MM.1S (cell line): ENCODE data around the gene NPIPA5.
"Not testable (repeated sequence)": the region's sequence is repeated elsewhere in the genome, so short reads cannot be mapped to it uniquely, and the experiment has no call there.

Experiments used
- DNase-seq: peaks from one replicate; pipeline ENCODE4 v3.0.0-alpha.2; 2015
- H2AFZ ChIP-seq: fragments of 300-600 bp; sonication (generic); 2 replicates; pipeline ENCODE4 v1.6.0; 2016; ENCODE audit warnings: antibody characterized with exemption, low read length
- H3F3A ChIP-seq: fragments of 300-600 bp; sonication (generic); 2 replicates; pipeline ENCODE4 v1.6.1; 2016; ENCODE audit warnings: mild to moderate bottlenecking, antibody characterized with exemption, low read length, moderate library complexity, mixed read lengths; ENCODE audit not compliant: insufficient read depth
- H3K27ac ChIP-seq: fragments of 300-600 bp; sonication (generic); 2 replicates; pipeline ENCODE4 v1.5.1; 2016; ENCODE audit warnings: mild to moderate bottlenecking, low read length
- H3K27me3 ChIP-seq: fragments of 300-600 bp; sonication (generic); replicated peaks from 2 replicates; pipeline ENCODE4 v1.6.0; 2016; ENCODE audit warnings: low read length; ENCODE audit not compliant: insufficient read depth
- H3K36me3 ChIP-seq: fragments of 300-600 bp; sonication (generic); replicated peaks from 2 replicates; pipeline ENCODE4 v1.6.1; 2016; ENCODE audit warnings: mild to moderate bottlenecking, low read length, mixed read lengths; ENCODE audit not compliant: insufficient read depth
- H3K4me1 ChIP-seq: fragments of 300-600 bp; sonication (generic); 2 replicates; pipeline ENCODE4 v1.6.1; 2016; ENCODE audit warnings: low read length, mixed read lengths
- H3K4me2 ChIP-seq: fragments of 300-600 bp; sonication (generic); 2 replicates; pipeline ENCODE4 v1.6.0; 2016; ENCODE audit warnings: low read depth, low read length
- H3K4me3 ChIP-seq: fragments of 300-600 bp; sonication (generic); 2 replicates; pipeline ENCODE4 v1.5.1; 2016; ENCODE audit warnings: low read length, mixed read lengths
- H3K79me2 ChIP-seq: fragments of 300-600 bp; sonication (generic); 2 replicates; pipeline ENCODE4 v1.6.1; 2016; ENCODE audit warnings: mixed run types, low read length, mixed read lengths
- H3K9ac ChIP-seq: fragments of 300-600 bp; sonication (generic); 2 replicates; pipeline ENCODE4 v1.6.1; 2016; ENCODE audit warnings: low read length, mixed read lengths
- H3K9me2 ChIP-seq: fragments of 300-600 bp; sonication (generic); replicated peaks from 2 replicates; pipeline ENCODE4 v1.6.1; 2016; ENCODE audit warnings: mild to moderate bottlenecking, low read length, mixed read lengths; ENCODE audit not compliant: insufficient read depth
- H3K9me3 ChIP-seq: fragments of 300-600 bp; sonication (generic); replicated peaks from 2 replicates; pipeline ENCODE4 v1.6.1; 2016; ENCODE audit warnings: mild to moderate bottlenecking, low read length, mixed read lengths; ENCODE audit not compliant: insufficient read depth
- H4K20me1 ChIP-seq: fragments of 300-600 bp; sonication (generic); 2 replicates; pipeline ENCODE4 v1.6.1; 2016; ENCODE audit warnings: mild to moderate bottlenecking, low read length, moderate library complexity, mixed read lengths; ENCODE audit not compliant: insufficient read depth

Gene NPIPA5

DNA sequence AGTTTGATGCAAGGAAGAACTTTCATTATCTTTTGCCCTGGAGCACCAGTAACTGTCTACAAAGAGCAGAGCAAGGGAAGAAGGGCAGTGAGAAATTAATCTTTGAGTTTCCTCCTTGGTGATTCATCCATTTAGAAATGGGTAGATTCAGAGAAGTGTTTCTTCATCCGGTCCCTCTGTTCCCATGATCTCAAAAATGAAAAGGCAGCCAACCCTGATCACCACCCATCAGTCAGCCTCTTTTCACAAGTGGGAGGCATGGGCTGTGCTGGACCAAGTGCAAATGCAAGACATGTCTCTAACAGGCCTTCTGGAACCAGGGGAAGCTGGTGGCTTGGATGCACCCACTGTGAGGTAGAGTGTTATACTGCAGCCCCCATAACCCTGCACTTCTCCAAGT, 35.8 kb downstream of the NPIPA5 start:
- H3K9me2 ChIP-seq, H3K4me2 ChIP-seq, H3K9me3 ChIP-seq, H3K27ac ChIP-seq, H3K9ac ChIP-seq, H3K36me3 ChIP-seq, H3F3A ChIP-seq, H4K20me1 ChIP-seq, H3K4me1 ChIP-seq, H3K79me2 ChIP-seq, H3K4me3 ChIP-seq, DNase-seq, H2AFZ ChIP-seq, H3K27me3 ChIP-seq: not testable (repeated sequence)

DNA sequence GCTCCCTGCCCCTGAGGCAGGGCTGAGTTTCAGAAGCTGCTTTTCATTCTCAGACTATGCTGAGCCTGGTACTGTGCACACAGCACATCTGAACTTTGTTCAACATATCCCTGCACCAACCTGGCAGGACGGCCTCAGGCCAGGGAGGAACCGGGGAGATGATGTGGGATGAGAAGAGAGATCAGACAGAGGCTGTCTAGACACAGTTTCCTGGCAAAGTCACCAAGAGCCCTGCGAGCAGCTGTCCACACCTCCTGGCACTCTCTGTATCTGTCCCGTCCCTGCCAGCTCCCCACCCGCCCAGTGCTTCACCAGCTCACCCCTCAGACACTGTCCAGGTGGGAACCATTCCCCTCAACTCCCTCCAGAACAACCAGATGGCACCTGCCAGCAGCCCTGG, 39.1 kb downstream of the NPIPA5 start:
- not testable (repeated sequence) for H4K20me1 ChIP-seq, H3K4me1 ChIP-seq, DNase-seq, H3K4me2 ChIP-seq, H3K9me2 ChIP-seq, H3K9me3 ChIP-seq, H3K79me2 ChIP-seq, H3K27me3 ChIP-seq, H3K9ac ChIP-seq, H3K27ac ChIP-seq, H3F3A ChIP-seq, H3K36me3 ChIP-seq, H3K4me3 ChIP-seq, H2AFZ ChIP-seq

DNA sequence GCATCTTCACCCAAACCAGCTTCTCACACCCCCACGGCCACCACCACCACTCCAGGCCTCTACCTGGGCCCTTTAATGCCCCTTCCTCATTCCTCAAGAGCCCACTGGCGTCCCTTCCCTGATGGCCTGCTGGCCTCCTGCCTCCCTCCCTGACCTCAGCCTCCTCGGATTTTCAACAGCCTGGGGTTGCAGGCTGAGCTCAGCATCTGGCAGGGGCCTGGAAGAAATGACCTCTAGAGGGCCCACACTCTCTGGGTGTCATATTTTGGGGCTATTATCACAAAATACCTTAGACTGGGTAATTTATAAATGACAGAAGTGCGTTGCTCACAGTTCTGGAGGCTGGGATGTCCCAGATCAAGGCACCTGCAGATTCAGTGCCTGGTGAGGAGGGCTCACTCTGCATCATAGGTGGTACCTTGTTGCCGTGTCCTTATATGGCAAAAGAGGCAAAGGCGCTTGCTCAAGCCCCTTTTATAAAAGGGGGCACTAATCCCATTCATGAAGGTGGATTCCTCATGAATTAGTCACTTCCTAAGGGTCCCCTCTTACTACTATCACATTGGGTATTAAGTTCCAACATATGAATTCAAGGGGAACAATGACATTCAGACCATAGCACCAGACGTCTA, 40.0 kb downstream of the NPIPA5 start:
- not testable (repeated sequence) for H3K4me1 ChIP-seq, H3K9ac ChIP-seq, DNase-seq

DNA sequence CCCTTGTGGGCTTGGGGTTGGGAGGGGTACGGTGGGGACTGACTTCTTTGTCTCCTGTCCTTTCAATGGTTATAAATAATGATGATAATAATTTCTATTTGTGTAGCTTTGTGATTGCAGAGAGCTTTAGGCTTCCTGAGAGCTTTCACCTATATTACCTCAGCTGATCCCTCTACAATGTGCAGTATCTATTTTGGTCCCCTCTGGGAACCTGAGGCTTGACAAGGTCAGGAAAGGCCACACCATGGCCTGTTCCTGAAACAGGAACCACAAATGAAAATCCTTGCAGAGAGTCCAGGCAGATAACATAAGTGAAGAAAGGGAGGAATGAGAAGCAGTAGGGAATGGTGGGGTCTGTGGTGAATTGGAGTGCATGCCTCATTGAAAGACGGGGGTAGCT, 42.5 kb downstream of the NPIPA5 start:
- H3K4me3 ChIP-seq, DNase-seq, H3K4me1 ChIP-seq, H3K9ac ChIP-seq, H3K36me3 ChIP-seq, H3K79me2 ChIP-seq, H3K4me2 ChIP-seq, H3K27ac ChIP-seq, H4K20me1 ChIP-seq, H3K9me3 ChIP-seq, H2AFZ ChIP-seq, H3K27me3 ChIP-seq, H3K9me2 ChIP-seq, H3F3A ChIP-seq: not testable (repeated sequence)

More for the DNA sequence above, 40.0 kb downstream of the NPIPA5 start:
- H4K20me1 ChIP-seq, H3K4me2 ChIP-seq, H3F3A ChIP-seq, H3K9me2 ChIP-seq, H2AFZ ChIP-seq, H3K79me2 ChIP-seq, H3K27ac ChIP-seq, H3K36me3 ChIP-seq, H3K4me3 ChIP-seq, H3K27me3 ChIP-seq, H3K9me3 ChIP-seq: not testable (repeated sequence)

GRCh38 chr16:15333969-15334368, 44.1 kb downstream of the NPIPA5 start:
- not testable (repeated sequence) for H4K20me1 ChIP-seq, H3K4me1 ChIP-seq, H3K4me3 ChIP-seq, H3K9me2 ChIP-seq, H3K36me3 ChIP-seq, H3K9ac ChIP-seq, H3K79me2 ChIP-seq, H3K27ac ChIP-seq, H3F3A ChIP-seq, H2AFZ ChIP-seq, H3K9me3 ChIP-seq, DNase-seq, H3K27me3 ChIP-seq, H3K4me2 ChIP-seq

DNA sequence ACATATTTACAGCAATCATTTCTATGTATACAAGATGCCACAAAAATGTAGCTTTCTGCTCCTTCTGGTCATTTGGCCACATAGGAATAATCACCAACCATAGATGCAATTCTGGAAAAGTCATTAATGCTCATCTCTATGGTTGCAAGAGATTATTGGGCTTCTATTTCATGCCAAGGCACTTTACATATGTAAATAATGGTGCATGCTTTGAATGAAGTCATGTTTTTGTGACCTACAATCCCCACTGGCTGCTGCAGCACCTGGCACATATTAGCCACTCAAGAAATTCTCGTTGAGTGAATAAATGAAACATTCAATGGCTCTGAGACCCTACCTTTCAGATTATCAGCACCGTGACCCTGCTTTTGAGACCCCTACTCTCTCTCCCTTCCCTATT, 47.1 kb downstream of the NPIPA5 start:
- not testable (repeated sequence) for H3K9me2 ChIP-seq, H3K4me3 ChIP-seq, H3K36me3 ChIP-seq, H3K79me2 ChIP-seq, H3K27ac ChIP-seq, DNase-seq, H3K27me3 ChIP-seq, H2AFZ ChIP-seq, H3K4me1 ChIP-seq, H3K9me3 ChIP-seq, H3F3A ChIP-seq, H3K9ac ChIP-seq, H4K20me1 ChIP-seq, H3K4me2 ChIP-seq

DNA sequence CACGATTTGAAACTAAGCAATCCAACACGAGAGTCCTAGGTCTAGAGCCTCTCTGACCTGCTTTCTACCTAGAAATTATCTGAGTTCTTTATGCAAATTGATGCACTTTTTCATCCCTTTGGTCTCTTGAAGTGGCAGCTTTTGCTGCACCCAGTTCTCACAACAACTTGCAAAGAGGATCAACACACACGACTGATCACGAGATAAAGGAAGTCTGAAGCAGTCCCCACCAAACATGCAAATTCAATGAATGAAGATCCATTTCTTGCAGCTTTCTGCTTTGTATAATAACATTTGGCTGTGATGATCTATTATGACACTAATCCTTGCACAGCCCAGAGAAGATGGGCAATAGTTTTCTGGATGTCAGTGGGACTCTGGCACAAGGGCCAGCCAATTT, 53.1 kb downstream of the NPIPA5 start:
- not testable (repeated sequence) for H3K9me2 ChIP-seq, H3K9me3 ChIP-seq, H3F3A ChIP-seq, H4K20me1 ChIP-seq, H3K79me2 ChIP-seq, H3K4me2 ChIP-seq, H3K27me3 ChIP-seq, H3K4me3 ChIP-seq, H3K27ac ChIP-seq, H3K36me3 ChIP-seq, H3K4me1 ChIP-seq, H2AFZ ChIP-seq, DNase-seq, H3K9ac ChIP-seq

DNA sequence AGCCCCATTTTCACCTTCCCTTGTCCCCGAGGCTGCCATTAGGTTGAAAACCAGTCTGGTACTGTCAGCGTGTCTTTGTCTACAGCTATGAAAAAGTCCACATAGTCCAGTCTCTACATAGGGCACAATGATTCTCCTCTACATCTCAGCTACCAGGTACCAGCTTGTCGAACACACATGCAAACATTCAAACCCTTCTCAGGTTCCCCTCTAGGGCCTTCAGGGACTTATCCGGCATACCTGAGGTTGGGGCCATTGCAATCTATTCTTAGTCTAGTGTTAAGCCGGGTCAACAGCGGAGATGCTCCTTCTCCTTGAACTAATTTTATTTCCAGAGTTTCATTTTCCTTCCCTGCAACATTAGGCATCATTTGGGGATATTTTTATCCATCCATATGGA, 54.7 kb downstream of the NPIPA5 start:
- H3K27ac ChIP-seq, H3K79me2 ChIP-seq, H3K9me3 ChIP-seq, H3K9ac ChIP-seq, H3K4me1 ChIP-seq, H3K4me3 ChIP-seq, H3F3A ChIP-seq, DNase-seq, H3K9me2 ChIP-seq, H3K27me3 ChIP-seq, H2AFZ ChIP-seq, H3K36me3 ChIP-seq, H3K4me2 ChIP-seq, H4K20me1 ChIP-seq: not testable (repeated sequence)
